Keratinocyte (primary cell): ENCODE results near the gene SIGLEC7. TPM values are rescaled to one million over a fixed set of nuclear protein-coding genes. Genes with fewer than 3 reads are reported as not detected.

Experiments
- DNase-seq: peaks from one replicate; pipeline ENCODE4 v3.0.0-alpha.2; 2011; ENCODE audit warnings: low read depth, missing footprints, low spot score
- FAIRE-seq: peaks from 2 replicates; lab custom pipeline; 2011; peaks lifted over from hg19 to GRCh38; lab: Jason Lieb, UNC
- H2AFZ ChIP-seq: 2 replicates; pipeline ENCODE4 v1.6.0; 2012; ENCODE audit warnings: low read length, control low read depth, inconsistent platforms; ENCODE audit not compliant: control insufficient read depth
- H3K27ac ChIP-seq: 2 replicates; pipeline ENCODE4 v1.5.1; 2011; ENCODE audit warnings: low read length; ENCODE audit not compliant: control insufficient read depth, insufficient read depth
- H3K27me3 ChIP-seq: 3 replicates; pipeline ENCODE4 v1.6.0; 2011; ENCODE audit warnings: low read length; ENCODE audit not compliant: control insufficient read depth, insufficient read depth; ENCODE audit errors: extremely low read depth
- H3K36me3 ChIP-seq, 2 experiments: 2 replicates in 1 of 2; 3 replicates in 1 of 2; pipeline ENCODE4 v1.5.1; 2011; ENCODE audit warnings: low read length in 2 of 2, mild to moderate bottlenecking in 1 of 2; ENCODE audit not compliant: control insufficient read depth in 2 of 2, insufficient read depth in 2 of 2; ENCODE audit errors: extremely low read depth in 1 of 2
- H3K4me1 ChIP-seq: 3 replicates; pipeline ENCODE4 v1.5.1; 2011; ENCODE audit warnings: low read length; ENCODE audit not compliant: control insufficient read depth, insufficient read depth; ENCODE audit errors: extremely low read depth
- H3K4me2 ChIP-seq: 3 replicates; pipeline ENCODE4 v1.6.0; 2011; ENCODE audit warnings: low read depth, low read length; ENCODE audit not compliant: control insufficient read depth, insufficient read depth; ENCODE audit errors: extremely low read depth
- H3K4me3 ChIP-seq, 3 experiments: fragments of 200-600 bp in 1 of 3; sonication (generic) in 1 of 3; 2 replicates in 2 of 3; 3 replicates in 1 of 3; pipeline ENCODE4 v1.5.1; 2011 to 2016; ENCODE audit warnings: low read length in 3 of 3, mild to moderate bottlenecking in 3 of 3, control low read depth in 2 of 3, inconsistent platforms in 1 of 3, low read depth in 1 of 3, mixed read lengths in 1 of 3, mixed run types in 1 of 3, moderate library complexity in 1 of 3; ENCODE audit not compliant: control insufficient read depth in 2 of 3, insufficient read depth in 2 of 3; ENCODE audit errors: extremely low read depth in 1 of 3
- H3K79me2 ChIP-seq: 2 replicates; pipeline ENCODE4 v1.6.0; 2012; ENCODE audit warnings: low read length; ENCODE audit not compliant: control insufficient read depth, insufficient read depth
- H3K9ac ChIP-seq: 3 replicates; pipeline ENCODE4 v1.6.0; 2011; ENCODE audit warnings: low read length; ENCODE audit not compliant: control insufficient read depth, insufficient read depth; ENCODE audit errors: extremely low read depth
- H3K9me1 ChIP-seq: 3 replicates; pipeline ENCODE4 v1.6.0; 2011; ENCODE audit warnings: low read length; ENCODE audit not compliant: control insufficient read depth, insufficient read depth; ENCODE audit errors: extremely low read depth
- H3K9me3 ChIP-seq: 2 replicates; pipeline ENCODE4 v1.5.1; 2012; ENCODE audit warnings: low read depth, low read length; ENCODE audit not compliant: control insufficient read depth
- H4K20me1 ChIP-seq: 3 replicates; pipeline ENCODE4 v1.6.0; 2011; ENCODE audit warnings: low read length; ENCODE audit not compliant: control insufficient read depth, insufficient read depth; ENCODE audit errors: extremely low read depth
- EZH2 ChIP-seq: IDR thresholded peaks from one replicate; pipeline ENCODE4 v1.6.1; 2012; ENCODE audit warnings: inconsistent platforms, mild to moderate bottlenecking, low read length, moderate library complexity
- dilution Hi-C: fragments of 300-500 bp; cut with MboI; formaldehyde crosslinking; loops from one replicate; pipeline ENCODE4 v1.7.0; 2020; ENCODE audit warnings: low sequenced_read_pairs; ENCODE audit not compliant: extremely low pct_ligation_motif_present
- polyA plus RNA-seq, 5 experiments: library from polyadenylated mRNA; depleted of rRNA in 3 of 5; stranded (reverse) in 3 of 5; stranded (forward) in 1 of 5; unstranded in 1 of 5; fragments of >200 nt; gene quantifications; 1 replicate in 1 of 5; 2 replicates in 3 of 5; 3 replicates in 1 of 5; pipeline versions ENCODE4 v1.2.1 to v1.2.3, GENCODE V29; 2011 to 2012; ENCODE audit warnings: missing spikeins in 2 of 5, low read depth in 1 of 5, low replicate concordance in 1 of 5
- TF ChIP-seq, protein P1 (sequence below), 3 experiments: IDR thresholded peaks in 1 of 3; conservative IDR thresholded peaks in 1 of 3; optimal IDR thresholded peaks in 1 of 3; 2 replicates in 2 of 3; 3 replicates in 1 of 3; pipeline versions ENCODE3 to v1.5.1; 2011; ENCODE audit warnings: low read length in 3 of 3, mild to moderate bottlenecking in 3 of 3, moderate library complexity in 2 of 3, control low read depth in 1 of 3, inconsistent platforms in 1 of 3; ENCODE audit not compliant: insufficient read depth in 2 of 3; ENCODE audit errors: extremely low read depth in 1 of 3

SIGLEC7 gene
- polyA plus RNA-seq, 1 donor (not counting 4 experiments of a cell fraction or from before 2014, with no cell fraction given): not detected

GRCh38 chr19:51163257-51163656 is 21.2 kb downstream of the SIGLEC7 start:
- H3K4me2 ChIP-seq: peak overlapping the region; percentile 30
- no peak overlapping the region for H3K4me3 ChIP-seq
- H3K79me2 ChIP-seq: no peaks in the 10 kb centered on the region
- H2AFZ ChIP-seq: peak overlapping the region; percentile 42
- dilution Hi-C loops: no loop called here
- no peaks in the 10 kb centered on the region for H3K9me3 ChIP-seq
- H3K9ac ChIP-seq: no peak overlapping the region
- H3K4me1 ChIP-seq: peaks cover 13% of the 10 kb centered on the region
- H3K9me1 ChIP-seq: no peaks in the 10 kb centered on the region
- H3K36me3 ChIP-seq: no peaks in the 10 kb centered on the region
- DNase-seq: no peak
- no peaks in the 10 kb centered on the region for H3K27me3 ChIP-seq
- H4K20me1 ChIP-seq: no peaks in the 10 kb centered on the region
- no peak overlapping the region for H3K27ac ChIP-seq
- no peak for TF ChIP-seq EZH2
- TF ChIP-seq, protein P1, sequence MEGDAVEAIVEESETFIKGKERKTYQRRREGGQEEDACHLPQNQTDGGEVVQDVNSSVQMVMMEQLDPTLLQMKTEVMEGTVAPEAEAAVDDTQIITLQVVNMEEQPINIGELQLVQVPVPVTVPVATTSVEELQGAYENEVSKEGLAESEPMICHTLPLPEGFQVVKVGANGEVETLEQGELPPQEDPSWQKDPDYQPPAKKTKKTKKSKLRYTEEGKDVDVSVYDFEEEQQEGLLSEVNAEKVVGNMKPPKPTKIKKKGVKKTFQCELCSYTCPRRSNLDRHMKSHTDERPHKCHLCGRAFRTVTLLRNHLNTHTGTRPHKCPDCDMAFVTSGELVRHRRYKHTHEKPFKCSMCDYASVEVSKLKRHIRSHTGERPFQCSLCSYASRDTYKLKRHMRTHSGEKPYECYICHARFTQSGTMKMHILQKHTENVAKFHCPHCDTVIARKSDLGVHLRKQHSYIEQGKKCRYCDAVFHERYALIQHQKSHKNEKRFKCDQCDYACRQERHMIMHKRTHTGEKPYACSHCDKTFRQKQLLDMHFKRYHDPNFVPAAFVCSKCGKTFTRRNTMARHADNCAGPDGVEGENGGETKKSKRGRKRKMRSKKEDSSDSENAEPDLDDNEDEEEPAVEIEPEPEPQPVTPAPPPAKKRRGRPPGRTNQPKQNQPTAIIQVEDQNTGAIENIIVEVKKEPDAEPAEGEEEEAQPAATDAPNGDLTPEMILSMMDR (optimal IDR thresholded peaks at IDR 0.05 in 1 of 3, IDR thresholded peaks at IDR 0.05 in 1 of 3, conservative IDR thresholded peaks at IDR 0.05 in 1 of 3; ENCODE audit: extremely low read depth in 1 of 3, insufficient read depth in 2 of 3, low read length in 3 of 3): no peak
- no peak for FAIRE-seq

DNA sequence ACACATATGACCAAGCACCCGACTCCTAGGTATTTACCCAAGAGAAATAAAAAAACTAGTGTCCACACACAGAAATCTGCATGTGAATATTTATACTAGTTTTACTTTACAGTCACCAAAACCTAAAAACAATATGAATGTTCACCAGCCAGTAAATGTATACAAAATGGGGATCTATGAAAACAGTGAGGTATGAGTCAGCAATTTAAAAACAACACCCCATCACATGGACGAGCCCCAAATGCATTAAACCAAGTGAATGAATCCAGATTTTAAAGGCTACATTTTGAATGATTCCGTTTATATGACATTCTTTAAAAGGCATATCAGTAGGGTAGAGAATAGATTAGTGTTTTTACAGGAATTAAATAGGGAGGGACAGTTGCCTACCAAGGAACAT is 22.1 kb downstream of the SIGLEC7 start:
- Histone ChIP-seq H4K20me1 (no peaks in the 10 kb centered on the region), H3K9me1 (no peaks in the 10 kb centered on the region), H2AFZ (peak overlapping the region; percentile 13), H3K79me2 (no peaks in the 10 kb centered on the region), H3K4me3 (no peak overlapping the region), H3K9me3 (no peaks in the 10 kb centered on the region), H3K36me3 (no peaks in the 10 kb centered on the region), H3K4me2 (no peak overlapping the region), H3K27ac (no peak overlapping the region), H3K4me1 (peaks cover 13% of the 10 kb centered on the region), H3K9ac (no peak overlapping the region), H3K27me3 (no peaks in the 10 kb centered on the region)
- DNase-seq: no peak
- FAIRE-seq: no peak
- TF ChIP-seq, protein P1 (optimal IDR thresholded peaks at IDR 0.05 in 1 of 3, IDR thresholded peaks at IDR 0.05 in 1 of 3, conservative IDR thresholded peaks at IDR 0.05 in 1 of 3; ENCODE audit: extremely low read depth in 1 of 3, insufficient read depth in 2 of 3, low read length in 3 of 3): no peak
- TF ChIP-seq EZH2: no peak
- dilution Hi-C loops: no loop called here
